ENCODE results near the gene KDSR. TPM values are rescaled to one million over a fixed set of nuclear protein-coding genes. Genes with fewer than 3 reads are reported as not detected.

The KDSR gene
- total RNA-seq, 2 experiments from 2014 or later: 34.6 to 48.4 TPM

GRCh38 chr18:63315131-63315662 is 51.8 kb downstream of the KDSR start:
- Mint-ChIP-seq H3K27ac (peak overlapping the region; percentile 63), H3K9me3 (ENCODE audit: low read depth) (no peaks in the 10 kb centered on the region)

GRCh38 chr18:63314062-63314790 is 52.8 kb downstream of the KDSR start:
- peaks cover 58% of the 10 kb centered on the region for H3K4me1 Mint-ChIP-seq
- DNase-seq (no peak), ATAC-seq (no peak)
- peak overlapping the region; percentile 45 for H3K27ac Mint-ChIP-seq
- H3K36me3 Mint-ChIP-seq: peaks cover 79% of the 10 kb centered on the region
- H3K4me3 Mint-ChIP-seq: peak overlapping the region; percentile 100
- no peaks in the 10 kb centered on the region for H3K9me3 Mint-ChIP-seq (ENCODE audit: low read depth)
- no peaks in the 10 kb centered on the region for H3K27me3 Mint-ChIP-seq
- CTCF ChIA-PET: interaction anchor here (0.6 to 1.6 kb wide), 13 partner anchors 8 to 297 kb away, joined by 3 to 5 read pairs (median 3); no protein-coding TSS in a partner anchor

More at GRCh38 chr18:63315131-63315662, 51.8 kb downstream of the KDSR start:
- ATAC-seq (no peak), DNase-seq (no peak)
- CTCF ChIA-PET: interaction anchor here (0.6 to 1.6 kb wide), 12 partner anchors 9 to 184 kb away, joined by 3 to 5 read pairs (median 3); no protein-coding TSS in a partner anchor
- Mint-ChIP-seq H3K27me3 (no peaks in the 10 kb centered on the region), H3K4me3 (peak overlapping the region; percentile 100), H3K36me3 (peaks cover 75% of the 10 kb centered on the region), H3K4me1 (peaks cover 51% of the 10 kb centered on the region)

GRCh38 chr18:63313396-63313917 is 53.5 kb downstream of the KDSR start:
- peaks cover 62% of the 10 kb centered on the region for H3K4me1 Mint-ChIP-seq
- peak overlapping the region; percentile 9 for H3K27ac Mint-ChIP-seq
- no peak for ATAC-seq
- H3K9me3 Mint-ChIP-seq (ENCODE audit: low read depth): no peaks in the 10 kb centered on the region
- H3K27me3 Mint-ChIP-seq: no peaks in the 10 kb centered on the region
- peaks cover 76% of the 10 kb centered on the region for H3K36me3 Mint-ChIP-seq
- H3K4me3 Mint-ChIP-seq: peak overlapping the region; percentile 100
- CTCF ChIA-PET: interaction anchor here (1.2 to 1.4 kb wide), 3 partner anchors 13 to 296 kb away, joined by 3 read pairs; no protein-coding TSS in a partner anchor
- no peak for DNase-seq

GRCh38 chr18:63312737-63313395 is 54.1 kb downstream of the KDSR start:
- Mint-ChIP-seq H3K4me3 (peak overlapping the region; percentile 100), H3K4me1 (peaks cover 67% of the 10 kb centered on the region), H3K9me3 (ENCODE audit: low read depth) (no peaks in the 10 kb centered on the region), H3K27me3 (no peaks in the 10 kb centered on the region), H3K36me3 (peaks cover 77% of the 10 kb centered on the region), H3K27ac (peak overlapping the region; percentile 24)
- ATAC-seq (no peak), DNase-seq (no peak)
- CTCF ChIA-PET: interaction anchor here (1.7 to 1.9 kb wide), 2 partner anchors 11 to 96 kb away, joined by 4 to 7 read pairs; no protein-coding TSS in a partner anchor

- CTCF ChIA-PET: interaction anchor here (1.1 to 1.9 kb wide), 6 partner anchors 10 to 294 kb away, joined by 3 to 7 read pairs (median 4); no protein-coding TSS in a partner anchor
- peaks cover 76% of the 10 kb centered on the region for H3K4me1 Mint-ChIP-seq
- no peak overlapping the region for H3K4me3 Mint-ChIP-seq
- no peak for DNase-seq
- peak overlapping the region; percentile 50 for H3K27ac Mint-ChIP-seq
- H3K27me3 Mint-ChIP-seq: no peaks in the 10 kb centered on the region
- no peaks in the 10 kb centered on the region for H3K9me3 Mint-ChIP-seq (ENCODE audit: low read depth)
- peaks cover 74% of the 10 kb centered on the region for H3K36me3 Mint-ChIP-seq
- ATAC-seq: no peak
Measured at GRCh38 chr18:63312019-63312409, 55.0 kb downstream of the KDSR start.

GRCh38 chr18:63311118-63312018 is 55.6 kb downstream of the KDSR start:
- CTCF ChIA-PET: interaction anchor here (1.1 to 1.9 kb wide), 6 partner anchors 9 to 293 kb away, joined by 3 to 7 read pairs (median 4); no protein-coding TSS in a partner anchor
- Mint-ChIP-seq H3K9me3 (ENCODE audit: low read depth) (no peaks in the 10 kb centered on the region), H3K4me1 (peaks cover 82% of the 10 kb centered on the region), H3K27me3 (no peaks in the 10 kb centered on the region), H3K27ac (peak overlapping the region; percentile 50), H3K4me3 (no peak overlapping the region), H3K36me3 (peaks cover 71% of the 10 kb centered on the region)
- no peak for DNase-seq
- ATAC-seq: no peak

GRCh38 chr18:63309422-63309821 is 57.6 kb downstream of the KDSR start:
- Mint-ChIP-seq H3K27me3 (no peaks in the 10 kb centered on the region), H3K36me3 (peaks cover 65% of the 10 kb centered on the region), H3K9me3 (ENCODE audit: low read depth) (no peaks in the 10 kb centered on the region), H3K4me3 (peak overlapping the region; percentile 10), H3K4me1 (peaks cover 86% of the 10 kb centered on the region), H3K27ac (peak overlapping the region; percentile 50)
- DNase-seq (peak; percentile 57), ATAC-seq (peak; percentile 65)
- CTCF ChIA-PET: no interaction called here

GRCh38 chr18:63307551-63308200 is 59.3 kb downstream of the KDSR start:
- H3K27ac Mint-ChIP-seq: peak overlapping the region; percentile 18
- no peak overlapping the region for H3K4me3 Mint-ChIP-seq
- H3K36me3 Mint-ChIP-seq: peaks cover 61% of the 10 kb centered on the region
- CTCF ChIA-PET: interaction anchor here (0.7 to 2.3 kb wide), 5 partner anchors 11 to 188 kb away, joined by 3 to 16 read pairs (median 4); partner anchors contain the start of gene BCL2
- H3K9me3 Mint-ChIP-seq (ENCODE audit: low read depth): no peaks in the 10 kb centered on the region
- H3K4me1 Mint-ChIP-seq: peaks cover 85% of the 10 kb centered on the region
- DNase-seq (no peak), ATAC-seq (no peak)
- H3K27me3 Mint-ChIP-seq: no peaks in the 10 kb centered on the region

GRCh38 chr18:63306819-63307550 is 60.0 kb downstream of the KDSR start:
- CTCF ChIA-PET: interaction anchor here (0.7 to 2.3 kb wide), 7 partner anchors 10 to 187 kb away, joined by 3 to 16 read pairs (median 4); partner anchors contain the start of gene BCL2
- ATAC-seq (no peak), DNase-seq (no peak)
- no peak overlapping the region for H3K27ac Mint-ChIP-seq
- H3K4me1 Mint-ChIP-seq: peaks cover 86% of the 10 kb centered on the region
- no peaks in the 10 kb centered on the region for H3K27me3 Mint-ChIP-seq
- H3K9me3 Mint-ChIP-seq (ENCODE audit: low read depth): no peaks in the 10 kb centered on the region
- no peak overlapping the region for H3K4me3 Mint-ChIP-seq
- H3K36me3 Mint-ChIP-seq: peaks cover 62% of the 10 kb centered on the region

- peaks cover 86% of the 10 kb centered on the region for H3K4me1 Mint-ChIP-seq
- no peaks in the 10 kb centered on the region for H3K9me3 Mint-ChIP-seq (ENCODE audit: low read depth)
- H3K27ac Mint-ChIP-seq: peak overlapping the region; percentile 5
- H3K4me3 Mint-ChIP-seq: no peak overlapping the region
- H3K27me3 Mint-ChIP-seq: no peaks in the 10 kb centered on the region
- DNase-seq (no peak), ATAC-seq (no peak)
- H3K36me3 Mint-ChIP-seq: peaks cover 61% of the 10 kb centered on the region
- CTCF ChIA-PET: interaction anchor here (0.9 to 1.8 kb wide), 6 partner anchors 8 to 174 kb away, joined by 3 to 5 read pairs (median 4); no protein-coding TSS in a partner anchor
Measured at GRCh38 chr18:63306249-63306648, 60.8 kb downstream of the KDSR start.

- Mint-ChIP-seq H3K9me3 (ENCODE audit: low read depth) (no peaks in the 10 kb centered on the region), H3K27ac (peak overlapping the region; percentile 77), H3K4me3 (peak overlapping the region; percentile 49), H3K27me3 (no peaks in the 10 kb centered on the region), H3K36me3 (peaks cover 70% of the 10 kb centered on the region), H3K4me1 (peaks cover 92% of the 10 kb centered on the region)
- DNase-seq: no peak
- CTCF ChIA-PET: interaction anchor here (1.7 to 4.2 kb wide), 2 partner anchors 15 kb away, joined by 7 to 43 read pairs; partner anchors contain the start of gene BCL2
- no peak for ATAC-seq
Measured at GRCh38 chr18:63303547-63303946, 63.5 kb downstream of the KDSR start.

Measured in activated CD8-positive, alpha-beta memory T cell treated with anti-CD3 and anti-CD28 coated beads, Interleukin-2, amount 10 ng/mL, durations not matched to agents 7 days and 5 days (primary cell).